Ovary (tissue), 9 donors: Measurements from ENCODE around the gene ITIH6. TPM values are rescaled to one million over a fixed set of nuclear protein-coding genes. Genes with fewer than 3 reads are reported as not detected.
"Not testable (repeated sequence)": the region's sequence is repeated elsewhere in the genome, so short reads cannot be mapped to it uniquely, and the experiment has no call there.

Experiments used
- DNase-seq, 5 donors: peaks; one replicate each; pipeline ENCODE4 v3.0.0-alpha.2; 2019 to 2020
- H3K27ac ChIP-seq, 2 donors: fragments of 200-600 bp; one replicate each; pipeline versions ENCODE4 v1.5.1 to v1.8.0; 2019 to 2022
- H3K27me3 ChIP-seq: fragments of 200-600 bp; one replicate; pipeline ENCODE4 v1.8.0; 2022
- H3K36me3 ChIP-seq: fragments of 200-600 bp; sonication (generic); one replicate; pipeline ENCODE4 v1.5.1; 2019
- H3K4me1 ChIP-seq: one replicate; pipeline ENCODE4 v1.8.1; 2013; ENCODE audit warnings: mild to moderate bottlenecking, moderate library complexity; ENCODE audit not compliant: insufficient read depth
- H3K4me3 ChIP-seq: fragments of 200-600 bp; sonication (generic); one replicate; pipeline ENCODE4 v1.5.1; 2017
- H3K9me3 ChIP-seq, 2 donors: fragments of 200-600 bp in 1 of 2; sonication (generic) in 1 of 2; one replicate each; pipeline versions ENCODE4 v1.5.1 to v1.8.1; 2013 to 2019; ENCODE audit warnings: mild to moderate bottlenecking in 1 of 2, moderate library complexity in 1 of 2
- EP300 ChIP-seq: sonication (generic); formaldehyde crosslinking; IDR thresholded peaks from one replicate; pipeline ENCODE4 v1.6.1; 2017; ENCODE audit warnings: antibody characterized with exemption
- POLR2A ChIP-seq: fragments of 450-650 bp; IDR thresholded peaks from one replicate; pipeline ENCODE4 v1.6.1; 2017; ENCODE audit warnings: antibody characterized with exemption, mild to moderate bottlenecking, moderate library complexity
- WGBS, 3 donors: extraction: QIAGEN DNeasy Blood & Tissue Kit in 1 of 3; methylation state at CpG; one replicate each; pipeline versions ENCODE4 v1.1.5 to v1.1.7; 2013 to 2017; 5-methylcytosine and 5-hydroxymethylcytosine counted together
- intact Hi-C, 4 donors: fragments of 100-400 bp; cut with DNase I; formaldehyde crosslinking; loops; one replicate each; pipeline versions ENCODE4 v1.11.0 to v1.15.1; 2022 to 2023
- polyA plus RNA-seq, 2 donors: library from polyadenylated mRNA; stranded (reverse); fragments of 200-250 nt in 1 of 2; fragments of 350-450 nt in 1 of 2; fragmentation: Illumina TruSeq in 1 of 2; extraction: RNeasy Lipid Tissue Mini Kit (QIAGEN cat#74804) in 1 of 2; gene quantifications; one replicate each; pipeline ENCODE4 v1.2.3, GENCODE V29; 2013 to 2014
- total RNA-seq, 7 donors: library from RNA; depleted of rRNA in 2 of 7; stranded (reverse); fragments of >200 nt in 2 of 7; fragmentation: NEBNext Ultra II Directional in 3 of 7; extraction: Animal tissue kit (Norgen Biotek cat#: 25700) in 3 of 7; gene quantifications; one replicate each; pipeline versions ENCODE4 v1.1.0 to v1.2.4, GENCODE V29; 2016 to 2023
- TF ChIP-seq, protein P1 (sequence below), 3 donors: fragments of 450-650 bp in 2 of 3; fragments of 200-600 bp in 1 of 3; IDR thresholded peaks; one replicate each; pipeline versions ENCODE4 v1.5.1 to v1.8.0; 2016 to 2022; ENCODE audit warnings: antibody characterized with exemption in 3 of 3, mild to moderate bottlenecking in 1 of 3
- donor health status: DM: no; HTN: no; CAD: no; lungs with moderate emphysema.
- donor health status: DM: no; HTN: no; CAD: no.
- donor health status: Bipolar disorder and iron deficiency.
- donor health status: DM: yes; HTN: yes; CAD: no.
- donor health status: DM: no; HTN: no; CAD: no.
- donor health status: DM: yes; HTN: yes; CAD: no.

Gene ITIH6
- total and polyA plus RNA-seq, 9 donors = 0.01 to 0.05 TPM; not detected in 7

GRCh38 chrX:54786967-54787366, 11.1 kb downstream of the ITIH6 start:
- H3K4me3 ChIP-seq = no peak overlapping the region
- H3K9me3 ChIP-seq = no peaks in the 10 kb centered on the region
- DNase-seq = no peak
- H3K4me1 ChIP-seq = no peaks in the 10 kb centered on the region
- TF ChIP-seq POLR2A = no peak
- TF ChIP-seq EP300 = no peak
- TF ChIP-seq, protein P1, sequence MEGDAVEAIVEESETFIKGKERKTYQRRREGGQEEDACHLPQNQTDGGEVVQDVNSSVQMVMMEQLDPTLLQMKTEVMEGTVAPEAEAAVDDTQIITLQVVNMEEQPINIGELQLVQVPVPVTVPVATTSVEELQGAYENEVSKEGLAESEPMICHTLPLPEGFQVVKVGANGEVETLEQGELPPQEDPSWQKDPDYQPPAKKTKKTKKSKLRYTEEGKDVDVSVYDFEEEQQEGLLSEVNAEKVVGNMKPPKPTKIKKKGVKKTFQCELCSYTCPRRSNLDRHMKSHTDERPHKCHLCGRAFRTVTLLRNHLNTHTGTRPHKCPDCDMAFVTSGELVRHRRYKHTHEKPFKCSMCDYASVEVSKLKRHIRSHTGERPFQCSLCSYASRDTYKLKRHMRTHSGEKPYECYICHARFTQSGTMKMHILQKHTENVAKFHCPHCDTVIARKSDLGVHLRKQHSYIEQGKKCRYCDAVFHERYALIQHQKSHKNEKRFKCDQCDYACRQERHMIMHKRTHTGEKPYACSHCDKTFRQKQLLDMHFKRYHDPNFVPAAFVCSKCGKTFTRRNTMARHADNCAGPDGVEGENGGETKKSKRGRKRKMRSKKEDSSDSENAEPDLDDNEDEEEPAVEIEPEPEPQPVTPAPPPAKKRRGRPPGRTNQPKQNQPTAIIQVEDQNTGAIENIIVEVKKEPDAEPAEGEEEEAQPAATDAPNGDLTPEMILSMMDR (IDR thresholded peaks at IDR 0.05) = no peak
- 67 to 74% (median 68%) methylated on average over 2 of the region's 2 CpGs for WGBS, 3 donors
- no peak overlapping the region for H3K27ac ChIP-seq
- no peaks in the 10 kb centered on the region for H3K27me3 ChIP-seq
- intact Hi-C loops = no loop called here
- no peaks in the 10 kb centered on the region for H3K36me3 ChIP-seq

- WGBS, 3 donors = 40 to 46% (median 45%) methylated on average over 4 of the region's 4 CpGs
- intact Hi-C loops = no loop called here
These were observed 12.2 kb downstream of the ITIH6 start for GRCh38 chrX:54785901-54786300.

GRCh38 chrX:54776987-54777672, 20.9 kb downstream of the ITIH6 start:
- TF ChIP-seq, protein P1 (IDR thresholded peaks at IDR 0.05) = no peak
- TF ChIP-seq EP300 = no peak
- Histone ChIP-seq H3K4me3 (no peak overlapping the region), H3K9me3 (no peaks in the 10 kb centered on the region), H3K27me3 (no peaks in the 10 kb centered on the region), H3K4me1 (no peaks in the 10 kb centered on the region), H3K36me3 (no peaks in the 10 kb centered on the region), H3K27ac (no peak overlapping the region)
- intact Hi-C loops = no loop called here
- WGBS, 3 donors = 75 to 86% (median 84%) methylated on average over 6 of the region's 6 CpGs
- no peak for DNase-seq

More at GRCh38 chrX:54785901-54786300, 12.2 kb downstream of the ITIH6 start:
- H3K27me3 ChIP-seq = no peaks in the 10 kb centered on the region
- H3K4me3 ChIP-seq = no peak overlapping the region
- no peaks in the 10 kb centered on the region for H3K36me3 ChIP-seq
- H3K9me3 ChIP-seq = no peaks in the 10 kb centered on the region
- TF ChIP-seq EP300 = no peak
- no peak for TF ChIP-seq POLR2A
- TF ChIP-seq, protein P1 (IDR thresholded peaks at IDR 0.05) = no peak
- DNase-seq = no peak
- H3K27ac ChIP-seq = no peak overlapping the region
- no peaks in the 10 kb centered on the region for H3K4me1 ChIP-seq

DNA sequence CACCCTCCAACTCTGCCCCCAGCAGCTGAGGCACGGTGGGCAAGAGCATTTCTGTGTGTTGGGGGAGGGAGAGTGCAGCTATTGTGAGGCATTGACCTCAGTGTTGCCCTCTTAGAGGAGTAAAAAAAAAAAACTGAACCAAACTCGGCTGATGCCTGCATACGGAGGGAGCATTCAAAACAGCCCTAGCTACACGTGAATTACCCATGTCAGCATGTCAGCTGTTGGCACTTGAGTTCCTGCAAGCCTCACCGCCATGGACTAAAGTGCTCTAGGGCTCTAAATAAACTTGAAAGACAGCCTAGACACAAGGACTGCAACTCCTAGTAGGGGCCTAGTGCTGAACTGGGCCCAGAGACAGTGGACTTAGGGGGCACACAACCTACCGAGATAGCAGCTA, 22.0 kb downstream of the ITIH6 start:
- H3K27me3 ChIP-seq = no peaks in the 10 kb centered on the region
- no peak for DNase-seq
- intact Hi-C loops = no loop called here
- no peak overlapping the region for H3K4me3 ChIP-seq
- H3K4me1 ChIP-seq = no peaks in the 10 kb centered on the region
- H3K36me3 ChIP-seq = no peaks in the 10 kb centered on the region
- H3K9me3 ChIP-seq = no peaks in the 10 kb centered on the region
- no peak overlapping the region for H3K27ac ChIP-seq
- no peak for TF ChIP-seq POLR2A
- no peak for TF ChIP-seq EP300
- TF ChIP-seq, protein P1 (IDR thresholded peaks at IDR 0.05) = no peak
- whole genome bisulfite sequencing, 3 donors = 67 to 78% (median 77%) methylated on average over 6 of the region's 6 CpGs

GRCh38 chrX:54774391-54775094, 23.5 kb downstream of the ITIH6 start:
- peak; percentile 18 to 58 (median 25) for DNase-seq
- H3K27ac ChIP-seq, intact Hi-C loops, H3K36me3 ChIP-seq, H3K27me3 ChIP-seq, H3K4me3 ChIP-seq, H3K4me1 ChIP-seq, H3K9me3 ChIP-seq: not testable (repeated sequence)
- WGBS, 3 donors = 14 to 35% (median 24%) methylated on average over 2 of the region's 2 CpGs
